GM12878 (cell line): Measurements from ENCODE around the gene PCBD2. TPM values are rescaled to one million over a fixed set of nuclear protein-coding genes. Genes with fewer than 3 reads are reported as not detected.

Experiments used
- ATAC-seq: fragments of 200-7000 bp; cut with Tn5 transposase; 3 replicates; pipeline ENCODE4 v1.9.1; 2020; ENCODE audit warnings: mild to moderate bottlenecking, moderate library complexity
- BruUV-seq: library from RNA; stranded (reverse); fragments of 400-500 nt; replicated peaks from 2 replicates; lab custom pipeline; 2021; lab: Mats Ljungman, UMichigan
- CTCF ChIA-PET: fragments of 300-600 bp; sonication (Branson Sonifier 250); formaldehyde crosslinking; extraction: SDS; loops from one replicate; lab custom pipeline; 2021; ENCODE audit warnings: inconsistent platforms; lab: Yijun Ruan, JAX
- POLR2A ChIA-PET: fragments of 350-600 bp; formaldehyde crosslinking; extraction: SDS; loops from one replicate; lab custom pipeline; 2021; ENCODE audit warnings: inconsistent platforms; lab: Charles Lee
- RAD21 ChIA-PET: fragments of 300-600 bp; sonication (Branson Sonifier 250); formaldehyde crosslinking; loops from one replicate; lab custom pipeline; 2023; ENCODE audit warnings: antibody characterized with exemption; ENCODE audit not compliant: unreplicated experiment; lab: Charles Lee
- SMC1A ChIA-PET: fragments of 300-600 bp; sonication (Branson Sonifier 250); formaldehyde crosslinking; loops from one replicate; lab custom pipeline; 2023; ENCODE audit not compliant: unreplicated experiment, uncharacterized antibody; lab: Charles Lee
- DNase-seq: peaks from one replicate; pipeline ENCODE4 v3.0.0-alpha.2; 2011; ENCODE audit warnings: low read depth, low spot score
- FAIRE-seq: peaks from 3 replicates; lab custom pipeline; 2011; peaks lifted over from hg19 to GRCh38; lab: Jason Lieb, UNC
- H2AFZ ChIP-seq: 2 replicates; pipeline ENCODE4 v1.6.0; 2011; ENCODE audit warnings: low read depth, low read length, control low read depth; ENCODE audit not compliant: control insufficient read depth
- H3K27ac ChIP-seq: 2 replicates; pipeline ENCODE4 v1.5.1; 2011; ENCODE audit warnings: control low read depth; ENCODE audit not compliant: control insufficient read depth, insufficient read depth
- H3K27me3 ChIP-seq, 2 experiments: replicated peaks in 1 of 2; 2 replicates each; pipeline versions ENCODE4 v1.6.0 to v1.6.1; 2011; ENCODE audit warnings: low read length in 1 of 2; ENCODE audit not compliant: control insufficient read depth in 2 of 2, insufficient read depth in 2 of 2
- H3K36me3 ChIP-seq, 2 experiments: 2 replicates each; pipeline ENCODE4 v1.5.1; 2011; ENCODE audit warnings: low read length in 1 of 2; ENCODE audit not compliant: control insufficient read depth in 2 of 2, insufficient read depth in 2 of 2
- H3K4me1 ChIP-seq: 2 replicates; pipeline ENCODE4 v1.6.1; 2011; ENCODE audit warnings: mild to moderate bottlenecking, low read length, moderate library complexity, mixed read lengths; ENCODE audit not compliant: control insufficient read depth, insufficient read depth
- H3K4me2 ChIP-seq: 2 replicates; pipeline ENCODE4 v1.6.0; 2011; ENCODE audit warnings: control low read depth; ENCODE audit not compliant: control insufficient read depth, insufficient read depth
- H3K4me3 ChIP-seq: fragments of 200-600 bp; sonication (generic); 2 replicates; pipeline ENCODE4 v1.5.1; 2016
- H3K79me2 ChIP-seq: 2 replicates; pipeline ENCODE4 v1.6.0; 2011; ENCODE audit warnings: low read length; ENCODE audit not compliant: control insufficient read depth, insufficient read depth
- H3K9ac ChIP-seq: 2 replicates; pipeline ENCODE4 v1.8.0; 2011; ENCODE audit warnings: low read length, control low read depth, mixed read lengths; ENCODE audit not compliant: control insufficient read depth, insufficient read depth
- H3K9me3 ChIP-seq: replicated peaks from 3 replicates; pipeline ENCODE4 v1.5.1; 2011; ENCODE audit warnings: mild to moderate bottlenecking, low read length; ENCODE audit not compliant: control insufficient read depth, insufficient read depth
- H4K20me1 ChIP-seq: 2 replicates; pipeline ENCODE4 v1.6.0; 2011; ENCODE audit not compliant: control insufficient read depth, insufficient read depth
- BRCA1 ChIP-seq: IDR thresholded peaks from 2 replicates; pipeline ENCODE4 v1.6.1; 2011; ENCODE audit warnings: low read depth, low read length, improper control_type of control experiment
- RAD21 ChIP-seq: IDR thresholded peaks from 2 replicates; pipeline ENCODE4 v1.6.1; 2011; ENCODE audit warnings: mild to moderate bottlenecking, low read depth, low read length, moderate library complexity; ENCODE audit not compliant: insufficient read depth
- SMC3 ChIP-seq: IDR thresholded peaks from 2 replicates; pipeline ENCODE4 v1.6.1; 2011; ENCODE audit warnings: low read length, improper control_type of control experiment, borderline replicate concordance
- TAF1 ChIP-seq: IDR thresholded peaks from 2 replicates; pipeline ENCODE4 v1.6.1; 2011; ENCODE audit warnings: mild to moderate bottlenecking, low read depth, low read length, borderline replicate concordance
- WGBS: methylation state at CpG from one replicate; pipeline ENCODE4 v1.1.6; 2016; ENCODE audit warnings: low lambda C conversion rate; ENCODE audit not compliant: insufficient replicate concordance, insufficient coverage; ENCODE audit errors: missing lambda C conversion rate; 5-methylcytosine and 5-hydroxymethylcytosine counted together
- in situ Hi-C: fragments of 300-500 bp; cut with MboI; formaldehyde crosslinking; loops from 9 replicates; pipeline ENCODE4 v1.14.3; 2018; ENCODE audit warnings: mixed read lengths
- intact Hi-C: fragments of 100-400 bp; cut with micrococcal nuclease; formaldehyde crosslinking; loops from one replicate; pipeline ENCODE4 v1.14.2; 2022; ENCODE audit not compliant: unreplicated experiment
- polyA plus RNA-seq, 11 experiments: library from polyadenylated mRNA; depleted of rRNA in 4 of 11; unstranded in 6 of 11; stranded (reverse) in 5 of 11; fragments of >200 nt; fragmentation: Nextera tagmentation in 4 of 11; fragmentation: Illumina TruSeq in 1 of 11; extraction: Ambion mirVana in 4 of 11; extraction: Trizol in 1 of 11; gene quantifications; 1 replicate in 1 of 11; 2 replicates in 10 of 11; pipeline versions ENCODE4 v1.2.1 to v1.2.3, GENCODE V29; 2011 to 2016; ENCODE audit warnings: inconsistent platforms in 2 of 11, missing spikeins in 2 of 11, low read depth in 1 of 11
- total RNA-seq, 4 experiments: library from RNA; depleted of rRNA in 3 of 4; stranded (reverse); fragments of >200 nt in 3 of 4; fragmentation: Illumina TruSeq in 1 of 4; extraction: Trizol in 1 of 4; gene quantifications; 2 replicates each; pipeline versions ENCODE4 v1.2.1 to v1.2.3, GENCODE V29; 2013 to 2021
- TF ChIP-seq, protein P1 (sequence below): fragments of 450-650 bp; IDR thresholded peaks from 2 replicates; pipeline ENCODE4 v1.6.1; 2016; ENCODE audit warnings: mild to moderate bottlenecking, moderate library complexity, borderline replicate concordance
- TF ChIP-seq, protein P2 (sequence below): IDR thresholded peaks from 2 replicates; pipeline ENCODE4 v1.6.1; 2012; ENCODE audit warnings: low read depth, low read length, improper control_type of control experiment
- TF ChIP-seq, protein P3 (sequence below), 3 experiments: IDR thresholded peaks in 2 of 3; conservative IDR thresholded peaks in 1 of 3; 2 replicates each; pipeline ENCODE4 v1.5.1; 2011; ENCODE audit warnings: low read depth in 3 of 3, low read length in 3 of 3, mild to moderate bottlenecking in 3 of 3, control low read depth in 2 of 3, moderate library complexity in 2 of 3, inconsistent platforms in 1 of 3, mixed read lengths in 1 of 3; ENCODE audit not compliant: control insufficient read depth in 2 of 3, insufficient read depth in 1 of 3; ENCODE audit errors: extremely low read depth in 1 of 3

PCBD2 gene
- total and polyA plus RNA-seq, 10 of the 15 experiments (the other 5 are each of a cell fraction or from before 2014, with no cell fraction given): 5.4 to 13.6 (median 6.7) TPM

DNA sequence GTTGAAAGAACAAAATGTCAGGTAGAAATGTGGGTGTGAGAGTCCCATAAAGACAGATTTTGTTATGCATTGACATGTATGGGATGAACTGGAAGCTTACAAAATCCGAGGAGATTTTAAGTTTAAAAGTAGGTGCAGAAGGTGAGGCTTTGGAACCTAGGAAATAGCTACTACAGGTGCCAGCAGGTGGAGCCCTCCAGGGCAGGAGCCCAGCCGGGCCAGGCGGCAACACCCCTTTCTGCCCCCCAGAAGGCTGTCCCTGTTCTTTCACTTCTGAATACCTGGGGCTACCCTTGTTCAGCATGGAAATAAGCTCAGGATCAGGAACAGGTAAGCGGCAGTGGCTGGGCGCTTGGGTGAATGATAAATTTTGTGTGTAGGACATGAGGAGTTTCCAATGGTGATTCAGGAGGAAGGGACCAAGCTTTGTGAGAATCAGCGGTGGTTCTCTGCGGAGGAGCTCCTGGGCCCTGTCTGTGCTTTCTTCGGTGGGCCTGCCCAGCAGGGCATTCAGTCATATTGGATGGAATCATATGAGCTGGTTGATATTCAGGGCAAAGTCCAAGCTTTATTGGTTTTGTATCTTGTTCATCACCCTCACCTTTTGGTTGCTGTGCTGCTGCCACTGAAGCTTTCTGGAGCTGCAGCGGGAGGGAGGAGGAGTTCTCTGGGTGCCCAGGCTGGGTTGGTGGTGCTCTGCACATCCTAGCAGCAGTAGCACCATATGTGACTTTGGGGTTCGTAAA is 12.3 kb downstream of the PCBD2 start:
- TF ChIP-seq, protein P1, sequence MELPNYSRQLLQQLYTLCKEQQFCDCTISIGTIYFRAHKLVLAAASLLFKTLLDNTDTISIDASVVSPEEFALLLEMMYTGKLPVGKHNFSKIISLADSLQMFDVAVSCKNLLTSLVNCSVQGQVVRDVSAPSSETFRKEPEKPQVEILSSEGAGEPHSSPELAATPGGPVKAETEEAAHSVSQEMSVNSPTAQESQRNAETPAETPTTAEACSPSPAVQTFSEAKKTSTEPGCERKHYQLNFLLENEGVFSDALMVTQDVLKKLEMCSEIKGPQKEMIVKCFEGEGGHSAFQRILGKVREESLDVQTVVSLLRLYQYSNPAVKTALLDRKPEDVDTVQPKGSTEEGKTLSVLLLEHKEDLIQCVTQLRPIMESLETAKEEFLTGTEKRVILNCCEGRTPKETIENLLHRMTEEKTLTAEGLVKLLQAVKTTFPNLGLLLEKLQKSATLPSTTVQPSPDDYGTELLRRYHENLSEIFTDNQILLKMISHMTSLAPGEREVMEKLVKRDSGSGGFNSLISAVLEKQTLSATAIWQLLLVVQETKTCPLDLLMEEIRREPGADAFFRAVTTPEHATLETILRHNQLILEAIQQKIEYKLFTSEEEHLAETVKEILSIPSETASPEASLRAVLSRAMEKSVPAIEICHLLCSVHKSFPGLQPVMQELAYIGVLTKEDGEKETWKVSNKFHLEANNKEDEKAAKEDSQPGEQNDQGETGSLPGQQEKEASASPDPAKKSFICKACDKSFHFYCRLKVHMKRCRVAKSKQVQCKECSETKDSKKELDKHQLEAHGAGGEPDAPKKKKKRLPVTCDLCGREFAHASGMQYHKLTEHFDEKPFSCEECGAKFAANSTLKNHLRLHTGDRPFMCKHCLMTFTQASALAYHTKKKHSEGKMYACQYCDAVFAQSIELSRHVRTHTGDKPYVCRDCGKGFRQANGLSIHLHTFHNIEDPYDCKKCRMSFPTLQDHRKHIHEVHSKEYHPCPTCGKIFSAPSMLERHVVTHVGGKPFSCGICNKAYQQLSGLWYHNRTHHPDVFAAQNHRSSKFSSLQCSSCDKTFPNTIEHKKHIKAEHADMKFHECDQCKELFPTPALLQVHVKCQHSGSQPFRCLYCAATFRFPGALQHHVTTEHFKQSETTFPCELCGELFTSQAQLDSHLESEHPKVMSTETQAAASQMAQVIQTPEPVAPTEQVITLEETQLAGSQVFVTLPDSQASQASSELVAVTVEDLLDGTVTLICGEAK: no peak
- TF ChIP-seq, protein P2, sequence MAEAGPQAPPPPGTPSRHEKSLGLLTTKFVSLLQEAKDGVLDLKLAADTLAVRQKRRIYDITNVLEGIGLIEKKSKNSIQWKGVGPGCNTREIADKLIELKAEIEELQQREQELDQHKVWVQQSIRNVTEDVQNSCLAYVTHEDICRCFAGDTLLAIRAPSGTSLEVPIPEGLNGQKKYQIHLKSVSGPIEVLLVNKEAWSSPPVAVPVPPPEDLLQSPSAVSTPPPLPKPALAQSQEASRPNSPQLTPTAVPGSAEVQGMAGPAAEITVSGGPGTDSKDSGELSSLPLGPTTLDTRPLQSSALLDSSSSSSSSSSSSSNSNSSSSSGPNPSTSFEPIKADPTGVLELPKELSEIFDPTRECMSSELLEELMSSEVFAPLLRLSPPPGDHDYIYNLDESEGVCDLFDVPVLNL: no peak
- TF ChIP-seq TAF1 (no peak), SMC3 (peak; percentile 18; the same call in 1 of the 2 replicates), BRCA1 (no peak), RAD21 (0 out of 2 replicates have a peak, but pooled peaks have one; percentile 9)
- TF ChIP-seq, protein P3, sequence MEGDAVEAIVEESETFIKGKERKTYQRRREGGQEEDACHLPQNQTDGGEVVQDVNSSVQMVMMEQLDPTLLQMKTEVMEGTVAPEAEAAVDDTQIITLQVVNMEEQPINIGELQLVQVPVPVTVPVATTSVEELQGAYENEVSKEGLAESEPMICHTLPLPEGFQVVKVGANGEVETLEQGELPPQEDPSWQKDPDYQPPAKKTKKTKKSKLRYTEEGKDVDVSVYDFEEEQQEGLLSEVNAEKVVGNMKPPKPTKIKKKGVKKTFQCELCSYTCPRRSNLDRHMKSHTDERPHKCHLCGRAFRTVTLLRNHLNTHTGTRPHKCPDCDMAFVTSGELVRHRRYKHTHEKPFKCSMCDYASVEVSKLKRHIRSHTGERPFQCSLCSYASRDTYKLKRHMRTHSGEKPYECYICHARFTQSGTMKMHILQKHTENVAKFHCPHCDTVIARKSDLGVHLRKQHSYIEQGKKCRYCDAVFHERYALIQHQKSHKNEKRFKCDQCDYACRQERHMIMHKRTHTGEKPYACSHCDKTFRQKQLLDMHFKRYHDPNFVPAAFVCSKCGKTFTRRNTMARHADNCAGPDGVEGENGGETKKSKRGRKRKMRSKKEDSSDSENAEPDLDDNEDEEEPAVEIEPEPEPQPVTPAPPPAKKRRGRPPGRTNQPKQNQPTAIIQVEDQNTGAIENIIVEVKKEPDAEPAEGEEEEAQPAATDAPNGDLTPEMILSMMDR (IDR thresholded peaks at IDR 0.05 in 2 of 3, conservative IDR thresholded peaks at IDR 0.05 in 1 of 3; ENCODE audit: control insufficient read depth in 2 of 3, extremely low read depth in 1 of 3, insufficient read depth in 1 of 3, low read depth in 3 of 3, low read length in 3 of 3): peak; percentile 23 to 51 (median 29); a peak in 4 of 6 replicates
- no peak for FAIRE-seq
- ChIA-PET POLR2A (interaction anchor here (0.5 kb wide), 1 partner anchor 9 kb away, joined by 4 read pairs; no protein-coding TSS in a partner anchor), CTCF (interaction anchor here (0.8 to 2.4 kb wide), 8 partner anchors 9 to 509 kb away, joined by 3 to 19 read pairs (median 6); partner anchors contain the start of gene PCBD2), RAD21 (interaction anchor here (1.4 kb wide), 1 partner anchor 274 kb away, joined by 4 read pairs; no protein-coding TSS in a partner anchor), SMC1A (interaction anchor here (1.3 to 1.6 kb wide), 4 partner anchors 18 to 68 kb away, joined by 3 to 4 read pairs (median 4); no protein-coding TSS in a partner anchor)
- Histone ChIP-seq H3K79me2 (no peaks in the 10 kb centered on the region), H3K27ac (no peak overlapping the region), H2AFZ (no peak overlapping the region), H3K36me3 (peaks cover 3 to 4% of the 10 kb centered on the region in 2 experiments; a peak in 3 of 4 replicates), H3K27me3 (no peaks in the 10 kb centered on the region), H3K4me1 (no peaks in the 10 kb centered on the region), H3K4me3 (no peak overlapping the region), H3K4me2 (no peak overlapping the region), H3K9me3 (no peaks in the 10 kb centered on the region), H3K9ac (no peak overlapping the region), H4K20me1 (no peaks in the 10 kb centered on the region)
- no TSS peak for BruUV-seq
- intact Hi-C loops (loop anchor here (1.0 kb wide), 1 partner anchor 274 kb away; no protein-coding TSS in a partner anchor), in situ Hi-C loops (no loop called here)
- 95% methylated on average over 10 of the region's 10 CpGs for WGBS
- peak; percentile 66 for ATAC-seq
- DNase-seq: no peak
